Stimulated activated naive B cell treated with anti-CD40 and anti-IgM and Interleukin-4, amounts not matched to agents 10 μg/mL and 1 μg/mL and 100 μg/mL, for 72 hours (primary cell): ENCODE measurements around the gene TAPBP.
A peak's percentile ranks its signal among the peaks of the same experiment; 100 is the strongest.

ENCODE experiments used
- ATAC-seq, 2 donors: fragments of 150-1000 bp; cut with Tn5 transposase; replicated peaks; 2 replicates each; pipeline ENCODE4 v1.10.0; 2021; ENCODE audit warnings: moderate library complexity in 1 of 2
- DNase-seq: peaks from one replicate; pipeline ENCODE4 v3.0.0; 2021
- H3K27ac Mint-ChIP-seq: one replicate; pipeline ENCODE4 v1.8.0; 2022; ENCODE audit warnings: mild to moderate bottlenecking, mixed read lengths
- H3K27me3 Mint-ChIP-seq, 2 donors: one replicate each; pipeline ENCODE4 v1.8.0; 2022; ENCODE audit warnings: mixed read lengths in 2 of 2
- H3K36me3 Mint-ChIP-seq, 2 donors: one replicate each; pipeline ENCODE4 v1.8.0; 2022; ENCODE audit warnings: mixed read lengths in 2 of 2, mild to moderate bottlenecking in 1 of 2
- H3K4me1 Mint-ChIP-seq, 2 donors: one replicate each; pipeline ENCODE4 v1.8.0; 2022; ENCODE audit warnings: mixed read lengths in 2 of 2, mild to moderate bottlenecking in 1 of 2
- H3K4me3 Mint-ChIP-seq, 2 donors: one replicate each; pipeline ENCODE4 v1.8.0; 2022; ENCODE audit warnings: mild to moderate bottlenecking in 2 of 2, mixed read lengths in 2 of 2, moderate library complexity in 1 of 2
- H3K9me3 Mint-ChIP-seq, 2 donors: one replicate each; pipeline ENCODE4 v1.8.0; 2022; ENCODE audit warnings: mixed read lengths in 2 of 2, mild to moderate bottlenecking in 1 of 2

Gene TAPBP

DNA sequence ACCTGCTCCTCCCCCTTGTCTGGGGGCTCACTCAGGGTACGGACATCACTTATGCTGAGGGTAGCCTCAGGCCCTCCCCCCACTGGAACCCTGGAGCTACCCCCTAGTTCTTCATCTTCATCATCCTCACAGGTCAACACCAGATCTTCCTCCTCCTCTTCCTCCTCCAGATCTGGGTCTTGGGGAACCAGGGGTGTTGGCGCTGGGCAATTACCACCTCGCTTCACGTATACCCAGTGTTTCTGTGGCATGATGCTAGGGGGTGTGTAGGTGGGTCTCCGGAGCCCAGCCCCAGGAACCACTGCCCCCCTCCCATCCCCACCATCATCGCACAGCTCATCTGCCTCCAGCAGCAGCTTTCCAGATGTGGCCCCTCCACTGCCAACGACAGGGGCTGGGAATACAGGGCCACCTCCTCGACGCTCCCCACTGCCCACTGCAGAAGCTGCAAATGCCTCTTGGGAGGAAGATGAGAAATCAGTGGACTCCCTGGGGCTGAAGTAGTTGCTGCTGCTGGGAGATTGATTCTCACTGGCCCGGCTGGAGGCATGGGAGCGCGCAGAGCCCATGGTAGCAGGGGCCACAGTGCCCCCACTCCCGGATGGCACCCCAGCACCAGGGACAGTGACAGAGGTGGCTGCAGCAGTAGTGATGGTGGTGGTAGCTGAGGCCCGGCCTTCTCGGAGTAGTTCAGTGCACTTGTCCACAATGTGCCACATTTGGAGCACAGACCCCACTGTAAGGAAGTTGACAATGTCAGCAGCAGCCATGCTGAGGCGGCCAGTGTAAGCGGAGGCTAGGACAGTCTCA, 2.1 kb upstream of the TAPBP start:
- Mint-ChIP-seq H3K4me3 (peak overlapping the region; percentile 97), H3K27ac (peak overlapping the region; percentile 82), H3K36me3 (peaks cover 60 to 85% of the 10 kb centered on the region in 2 donors), H3K27me3 (no peaks in the 10 kb centered on the region), H3K4me1 (peaks cover 56 to 82% of the 10 kb centered on the region in 2 donors), H3K9me3 (no peaks in the 10 kb centered on the region)
- ATAC-seq: no peak
- DNase-seq: no peak

DNA sequence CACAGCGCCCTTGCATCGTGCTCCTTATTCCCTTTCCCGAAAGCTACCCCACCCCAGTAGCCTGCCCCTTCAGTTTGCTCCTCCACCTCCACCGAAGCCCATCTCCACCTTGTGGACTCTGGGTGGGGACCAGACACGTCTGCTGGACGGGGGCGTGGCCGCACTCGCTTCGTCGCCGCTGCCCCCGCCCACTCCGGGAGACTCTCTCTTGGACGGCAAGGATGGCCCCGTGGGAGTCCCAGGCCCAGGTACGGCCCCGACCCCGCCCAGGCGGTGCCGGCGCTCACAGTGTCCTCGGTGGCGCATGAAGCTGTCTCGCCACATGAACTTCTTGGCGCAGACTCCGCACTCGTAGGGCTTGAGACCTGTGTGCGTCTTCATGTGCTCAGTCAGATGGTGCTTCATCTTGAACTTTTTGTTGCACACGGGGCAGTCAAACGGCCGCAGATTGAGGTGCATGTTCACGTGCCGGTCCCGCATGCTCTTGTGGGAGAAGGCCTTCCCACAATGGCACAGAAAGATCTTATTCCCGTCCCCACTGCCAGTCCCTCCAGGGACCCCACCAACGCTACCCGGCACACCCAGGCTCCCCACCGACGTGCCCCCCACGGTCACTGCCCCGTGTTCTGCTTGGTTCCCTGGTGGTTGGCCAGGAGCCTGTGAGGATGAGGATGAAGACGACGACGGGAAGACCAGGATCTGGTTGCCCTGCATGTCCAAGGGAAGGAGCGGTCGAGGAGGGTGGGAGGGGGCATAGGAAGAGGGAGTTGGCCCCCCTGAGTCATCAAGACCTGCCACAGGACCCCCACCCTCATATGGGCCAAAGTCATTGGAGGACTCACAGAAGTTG, 1.3 kb upstream of the TAPBP start:
- H3K4me1 Mint-ChIP-seq: peaks cover 52 to 78% of the 10 kb centered on the region in 2 donors
- peaks cover 55 to 81% of the 10 kb centered on the region in 2 donors for H3K36me3 Mint-ChIP-seq
- H3K4me3 Mint-ChIP-seq: peak overlapping the region; percentile 97
- no peak for ATAC-seq
- no peaks in the 10 kb centered on the region for H3K27me3 Mint-ChIP-seq
- DNase-seq: peak; percentile 32
- H3K27ac Mint-ChIP-seq: peak overlapping the region; percentile 100
- H3K9me3 Mint-ChIP-seq: no peaks in the 10 kb centered on the region

DNA sequence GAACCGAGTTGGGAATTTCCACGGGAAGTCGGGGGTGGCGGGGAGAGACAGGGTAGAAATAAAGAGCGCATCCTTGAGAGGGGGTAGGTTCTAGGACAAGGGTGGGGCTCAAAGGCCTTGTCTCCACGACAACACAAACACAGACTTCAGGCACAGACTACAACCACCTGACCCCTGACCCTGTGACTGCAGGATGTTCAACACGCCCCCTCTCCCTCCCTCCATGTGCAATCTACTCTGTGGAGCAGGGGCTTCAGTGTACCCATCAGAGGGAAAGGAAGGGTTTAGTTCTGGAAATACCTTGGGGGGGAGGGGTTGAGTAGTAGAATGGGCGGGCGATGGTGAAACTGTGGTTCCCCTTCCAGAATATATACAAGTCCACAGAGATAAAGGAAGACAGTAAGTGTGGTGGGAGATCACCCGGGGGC, 651 bp upstream of the TAPBP start:
- DNase-seq: peak; percentile 74
- peak; percentile 54 to 60 for ATAC-seq
- Mint-ChIP-seq H3K9me3 (no peaks in the 10 kb centered on the region), H3K4me3 (peak overlapping the region; percentile 97), H3K27me3 (no peaks in the 10 kb centered on the region), H3K27ac (peak overlapping the region; percentile 100), H3K4me1 (peaks cover 45 to 72% of the 10 kb centered on the region in 2 donors), H3K36me3 (peaks cover 49 to 74% of the 10 kb centered on the region in 2 donors)

DNA sequence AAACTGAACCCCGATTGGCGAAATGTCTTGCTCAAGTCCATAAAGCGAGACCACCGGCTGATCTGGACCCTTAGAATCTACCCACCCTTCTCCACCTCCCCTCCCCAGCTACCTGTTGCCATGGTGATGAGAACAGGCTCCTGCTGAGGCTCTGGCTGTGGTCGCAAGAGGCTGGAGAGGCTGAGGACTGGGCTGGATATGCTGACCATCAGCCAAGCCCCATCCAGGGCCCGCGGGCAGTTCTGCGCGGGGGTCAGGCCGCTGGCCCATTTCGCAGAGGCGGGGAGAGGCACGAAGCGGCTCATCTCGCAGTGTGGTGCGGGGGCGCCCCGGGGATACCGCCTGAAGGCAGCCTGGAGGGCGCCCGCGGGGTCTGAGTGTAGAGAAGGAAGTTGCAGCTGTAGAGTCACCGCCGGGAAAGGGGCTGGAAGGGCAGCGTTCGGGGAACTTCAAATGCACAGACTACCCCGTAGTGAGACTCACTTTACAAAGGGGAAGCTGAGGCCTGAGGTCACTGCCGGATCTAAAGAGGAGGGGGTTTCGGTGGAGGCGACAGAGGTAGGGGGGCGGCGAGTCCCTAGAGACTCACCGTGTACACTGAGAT, 671 bp downstream of the TAPBP start:
- DNase-seq: peak; percentile 56
- H3K9me3 Mint-ChIP-seq: no peaks in the 10 kb centered on the region
- no peaks in the 10 kb centered on the region for H3K27me3 Mint-ChIP-seq
- H3K27ac Mint-ChIP-seq: peak overlapping the region; percentile 100
- H3K4me1 Mint-ChIP-seq: peaks cover 38 to 68% of the 10 kb centered on the region in 2 donors
- peak overlapping the region; percentile 97 for H3K4me3 Mint-ChIP-seq
- peaks cover 42 to 66% of the 10 kb centered on the region in 2 donors for H3K36me3 Mint-ChIP-seq
- peak; percentile 28 to 30 for ATAC-seq

DNA sequence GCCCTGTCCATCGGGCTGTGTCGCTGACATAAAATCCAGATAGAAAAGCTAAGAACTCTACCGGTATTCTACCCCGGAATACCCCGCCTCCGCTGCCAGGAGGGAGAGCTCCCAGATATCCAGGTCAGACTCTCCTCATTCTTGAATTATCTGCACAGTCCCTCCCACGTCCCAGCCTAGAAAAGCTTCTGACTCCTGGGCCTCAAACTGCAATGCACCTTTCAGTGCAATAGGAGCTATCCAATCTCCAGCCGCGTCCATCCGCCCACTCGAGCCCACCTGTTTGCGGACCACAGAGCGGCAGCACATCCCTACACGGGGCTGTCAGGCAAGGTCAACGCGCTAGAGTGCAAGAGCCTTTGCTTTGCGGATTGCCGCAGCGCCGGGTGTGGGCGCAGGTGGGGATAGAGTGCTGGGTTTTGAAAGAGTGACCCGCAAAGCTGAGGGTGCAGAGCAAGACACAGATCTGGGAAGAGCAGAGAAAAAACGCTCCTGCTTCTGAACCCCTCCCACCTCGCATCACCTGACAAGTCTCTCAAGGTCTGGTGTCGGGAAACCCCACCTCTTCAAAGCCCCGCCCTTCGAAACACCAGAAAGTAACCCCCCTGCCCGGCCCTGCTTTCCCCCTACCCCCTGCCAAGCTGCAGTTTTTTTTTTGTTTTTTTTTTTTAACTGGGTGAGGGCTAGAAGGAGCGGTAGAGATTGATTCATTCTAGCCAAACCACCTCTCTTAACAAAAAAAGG, 1.3 kb downstream of the TAPBP start:
- peak; percentile 71 for DNase-seq
- ATAC-seq: peak; percentile 41 to 52
- Mint-ChIP-seq H3K27ac (peak overlapping the region; percentile 100), H3K4me1 (peaks cover 35 to 66% of the 10 kb centered on the region in 2 donors), H3K4me3 (peak overlapping the region; percentile 97), H3K36me3 (peaks cover 40 to 61% of the 10 kb centered on the region in 2 donors), H3K27me3 (no peaks in the 10 kb centered on the region), H3K9me3 (no peaks in the 10 kb centered on the region)

DNA sequence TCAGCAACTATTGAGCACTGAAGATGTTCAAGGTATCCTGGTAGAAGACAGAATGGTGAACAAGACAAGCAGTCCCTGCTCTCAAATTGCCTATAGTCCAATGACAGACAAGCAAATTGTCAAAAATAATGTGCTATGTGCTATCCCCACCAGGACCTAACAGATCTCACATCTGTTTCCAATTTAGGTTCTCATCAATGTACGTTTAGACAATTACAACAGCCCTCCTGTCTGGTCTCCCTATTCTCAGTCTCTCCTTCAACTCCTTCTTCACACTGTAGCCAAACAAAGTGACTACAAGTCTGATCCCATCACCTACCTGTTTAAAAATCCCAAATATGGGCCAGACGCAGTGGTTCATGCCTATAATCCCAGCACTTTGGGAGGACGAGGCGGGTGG, 7.5 kb downstream of the TAPBP start:
- H3K4me1 Mint-ChIP-seq: peaks cover 36 to 62% of the 10 kb centered on the region in 2 donors
- no peaks in the 10 kb centered on the region for H3K27me3 Mint-ChIP-seq
- H3K27ac Mint-ChIP-seq: peak overlapping the region; percentile 77
- peak overlapping the region; percentile 43 to 52 for H3K4me3 Mint-ChIP-seq
- H3K36me3 Mint-ChIP-seq: peaks cover 34 to 38% of the 10 kb centered on the region in 2 donors
- DNase-seq (no peak), ATAC-seq (no peak)
- H3K9me3 Mint-ChIP-seq: no peaks in the 10 kb centered on the region

DNA sequence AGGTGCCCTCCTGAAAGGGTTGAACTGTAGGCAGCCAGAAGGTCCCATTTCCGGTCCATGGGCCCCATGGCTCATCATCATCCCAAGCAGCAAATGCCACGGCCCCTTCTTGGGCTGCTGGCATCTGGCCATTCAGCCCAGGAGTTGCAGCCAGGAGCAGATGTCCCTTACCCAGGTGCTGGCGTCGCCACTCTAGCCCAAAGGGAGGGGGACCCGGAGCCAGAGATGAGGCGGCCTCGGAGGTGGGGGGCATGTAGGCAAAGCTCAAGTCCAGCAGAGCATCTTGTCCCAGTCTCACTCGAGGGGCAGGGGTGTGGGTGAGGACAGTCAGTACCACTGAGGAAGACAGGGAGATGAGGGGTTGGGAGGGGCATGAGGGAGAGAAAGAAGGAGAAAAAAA, 8.8 kb downstream of the TAPBP start:
- H3K4me3 Mint-ChIP-seq: peak overlapping the region in 1 of 2 donors; percentile 44
- ATAC-seq: no peak
- no peaks in the 10 kb centered on the region for H3K9me3 Mint-ChIP-seq
- DNase-seq: no peak
- H3K27ac Mint-ChIP-seq: peak overlapping the region; percentile 69
- H3K36me3 Mint-ChIP-seq: peaks cover 42 to 46% of the 10 kb centered on the region in 2 donors
- peaks cover 33 to 69% of the 10 kb centered on the region in 2 donors for H3K4me1 Mint-ChIP-seq
- no peaks in the 10 kb centered on the region for H3K27me3 Mint-ChIP-seq

DNA sequence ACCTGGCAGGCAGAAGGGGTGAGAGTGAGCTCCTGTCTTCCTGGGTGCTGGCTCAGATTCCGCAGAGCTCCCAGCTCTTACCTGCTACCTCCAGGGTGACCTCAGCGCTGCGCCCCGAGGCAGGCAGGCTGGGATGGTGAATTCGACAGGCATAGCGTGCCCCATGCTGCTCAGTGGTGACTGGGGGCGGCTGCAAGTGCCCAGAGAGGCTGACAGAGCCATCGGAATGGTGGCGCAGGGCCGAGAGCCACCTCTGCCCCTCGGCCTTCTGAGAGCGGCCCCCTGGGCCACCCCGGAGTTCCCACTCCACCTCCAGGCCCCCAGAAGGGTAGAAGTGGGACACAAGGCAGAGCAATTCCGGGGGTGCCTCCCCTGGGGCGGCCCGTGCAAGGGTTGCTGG, 9.7 kb downstream of the TAPBP start:
- Mint-ChIP-seq H3K36me3 (peaks cover 49 to 54% of the 10 kb centered on the region in 2 donors), H3K27me3 (no peaks in the 10 kb centered on the region), H3K9me3 (no peaks in the 10 kb centered on the region), H3K4me1 (peaks cover 41 to 78% of the 10 kb centered on the region in 2 donors), H3K27ac (peak overlapping the region; percentile 27), H3K4me3 (no peak overlapping the region)
- ATAC-seq (no peak), DNase-seq (no peak)

DNA sequence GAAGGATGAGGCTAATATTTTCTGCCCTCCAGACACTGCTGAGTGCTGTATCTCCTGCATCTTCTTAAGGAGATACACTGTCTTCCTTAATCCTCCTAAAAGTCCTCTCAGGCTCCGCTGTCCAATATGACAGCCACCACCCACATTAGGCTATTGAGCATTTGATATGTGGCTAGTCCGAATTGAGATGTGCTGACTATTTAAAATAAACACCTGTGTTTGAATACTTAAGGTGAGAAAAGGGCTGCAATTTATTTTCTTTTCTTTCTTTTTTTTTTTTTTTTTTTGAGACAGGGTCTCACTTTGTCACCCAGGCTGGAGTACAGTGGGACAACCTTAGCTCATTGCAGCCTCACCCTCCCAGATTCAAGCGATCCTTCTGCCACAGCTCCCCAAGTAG, 12.0 kb downstream of the TAPBP start:
- peaks cover 51 to 86% of the 10 kb centered on the region in 2 donors for H3K4me1 Mint-ChIP-seq
- peaks cover 46 to 54% of the 10 kb centered on the region in 2 donors for H3K36me3 Mint-ChIP-seq
- no peaks in the 10 kb centered on the region for H3K27me3 Mint-ChIP-seq
- DNase-seq (no peak), ATAC-seq (no peak)
- H3K9me3 Mint-ChIP-seq: no peaks in the 10 kb centered on the region
- peak overlapping the region; percentile 42 for H3K27ac Mint-ChIP-seq
- no peak overlapping the region for H3K4me3 Mint-ChIP-seq

DNA sequence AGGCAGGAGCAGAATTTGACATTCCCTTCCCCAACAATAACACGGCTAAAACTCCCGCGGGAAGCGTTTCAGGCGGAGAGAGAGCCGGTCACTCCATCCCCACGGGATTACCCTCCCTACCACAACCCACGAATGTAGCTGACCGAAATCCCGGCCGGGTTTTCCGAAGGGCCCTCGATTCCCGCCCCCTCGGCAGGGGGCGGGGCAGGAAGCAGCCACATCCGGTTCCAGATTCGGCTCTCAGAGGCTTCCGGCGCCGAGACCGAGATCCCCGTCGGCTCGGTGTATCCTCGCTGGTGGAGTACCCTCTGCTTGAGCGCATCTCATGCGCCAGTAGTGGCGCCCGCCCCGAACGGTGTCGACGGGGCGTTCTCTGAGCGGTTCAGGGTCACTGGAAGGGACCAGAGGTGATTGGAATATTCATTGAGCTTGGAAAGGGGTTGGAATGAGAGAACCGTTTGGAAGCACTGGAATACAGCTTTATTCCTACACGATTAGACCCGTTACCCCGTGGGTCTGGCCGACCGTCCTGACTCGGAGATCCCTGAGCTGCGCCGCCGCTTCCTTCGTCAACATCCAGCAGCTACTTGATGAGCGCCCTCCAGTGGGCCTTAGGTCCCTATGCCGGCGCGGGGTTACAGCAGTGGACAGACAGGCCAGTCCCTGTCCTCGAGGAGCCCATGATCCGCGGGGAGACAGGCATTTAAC, 14.5 kb downstream of the TAPBP start:
- Mint-ChIP-seq H3K4me3 (peak overlapping the region; percentile 96 to 98), H3K36me3 (peaks cover 37 to 45% of the 10 kb centered on the region in 2 donors), H3K9me3 (no peaks in the 10 kb centered on the region), H3K27me3 (no peaks in the 10 kb centered on the region), H3K27ac (peak overlapping the region; percentile 98), H3K4me1 (peaks cover 42 to 79% of the 10 kb centered on the region in 2 donors)
- ATAC-seq: peak; percentile 82 to 83
- DNase-seq: peak; percentile 91

DNA sequence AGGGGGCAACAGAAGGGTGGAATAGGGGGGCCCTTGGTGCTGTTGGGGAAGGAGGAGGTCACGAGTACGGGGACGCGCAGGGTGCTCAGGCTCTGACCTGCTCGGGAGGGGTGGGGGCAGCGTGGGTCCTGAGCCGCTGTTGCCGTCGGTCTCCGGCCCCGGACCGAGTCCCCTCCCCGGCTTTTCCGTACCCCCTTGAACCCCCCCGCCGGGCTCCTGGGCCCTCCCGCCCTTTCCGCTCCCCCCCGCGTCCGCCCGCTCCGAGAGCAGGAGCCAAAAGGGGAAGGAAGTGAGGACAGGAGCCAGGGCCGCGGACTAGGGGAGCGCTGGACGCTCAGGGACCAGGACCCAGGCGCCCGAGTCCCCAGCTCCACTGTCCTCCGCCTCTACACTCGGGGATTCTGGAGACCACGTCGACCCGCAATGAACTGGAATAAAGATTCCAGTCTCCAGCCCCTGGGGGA, 15.1 kb downstream of the TAPBP start, which contains the start of gene RGL2:
RGL2 (minus strand) TSS at position 170 of the 464 bp plus-strand sequence. CDS start 332 bp downstream, outside the sequence.
- Mint-ChIP-seq H3K27ac (peak within 1 kb of the TSS; percentile 98), H3K4me3 (peak within 1 kb of the TSS; percentile 96 to 98), H3K36me3 (peaks cover 34 to 46% of the 10 kb centered on the region in 2 donors), H3K9me3 (no peaks in the 10 kb centered on the region), H3K27me3 (no peaks in the 10 kb centered on the region), H3K4me1 (peaks cover 40 to 73% of the 10 kb centered on the region in 2 donors)
- no peak for DNase-seq
- peak; percentile 36 to 51 for ATAC-seq

DNA sequence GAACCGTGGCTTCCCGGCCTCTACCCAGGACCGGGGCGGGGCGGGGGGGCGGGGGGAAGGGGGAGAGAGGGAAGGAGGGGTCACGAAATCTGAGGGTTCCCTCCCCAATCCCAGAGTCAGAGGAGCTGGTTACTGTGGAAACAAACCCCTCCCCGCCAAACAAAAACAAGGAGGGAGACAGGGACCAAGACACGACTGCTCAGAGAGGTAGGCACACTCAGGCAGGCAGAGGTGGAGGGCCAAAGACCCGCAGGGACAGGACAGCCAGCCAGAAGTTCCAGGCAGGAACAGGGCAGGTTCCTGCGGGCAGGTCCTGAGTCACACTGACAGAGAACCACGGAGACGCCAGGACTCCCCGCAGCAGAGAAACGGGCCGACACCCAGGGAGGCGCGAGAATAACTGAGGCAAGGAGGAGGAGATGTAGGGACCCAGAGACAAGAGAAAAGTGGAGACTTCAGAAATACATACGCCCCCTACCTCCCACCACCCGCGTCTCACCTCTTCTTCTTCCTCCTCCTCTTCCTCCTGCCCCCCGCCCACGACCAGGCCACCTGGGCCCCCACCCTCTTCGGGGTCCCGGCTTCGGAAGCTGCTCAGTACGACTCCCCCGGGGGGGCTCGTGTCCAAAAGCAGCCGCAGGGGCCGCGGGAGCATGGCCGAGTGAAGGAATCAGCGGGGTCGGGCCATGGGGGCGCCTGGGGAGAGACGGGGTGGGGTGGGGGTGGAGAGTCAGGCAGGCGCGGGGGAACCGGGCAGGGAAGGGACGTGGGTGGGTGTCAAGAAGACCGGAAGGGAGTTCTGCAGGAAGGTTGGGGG, 15.7 kb downstream of the TAPBP start:
- ATAC-seq: peak; percentile 49 to 56

More for the DNA sequence above, 15.7 kb downstream of the TAPBP start:
- peaks cover 37 to 69% of the 10 kb centered on the region in 2 donors for H3K4me1 Mint-ChIP-seq
- no peaks in the 10 kb centered on the region for H3K27me3 Mint-ChIP-seq
- H3K27ac Mint-ChIP-seq: peak overlapping the region; percentile 98
- H3K9me3 Mint-ChIP-seq: no peaks in the 10 kb centered on the region
- peak overlapping the region; percentile 96 to 98 for H3K4me3 Mint-ChIP-seq
- peaks cover 32 to 47% of the 10 kb centered on the region in 2 donors for H3K36me3 Mint-ChIP-seq
- DNase-seq: peak; percentile 70
